HepG2 (cell line): ENCODE measurements around the gene F12. TPM values are rescaled to one million over a fixed set of nuclear protein-coding genes. Genes with fewer than 3 reads are reported as not detected.

Source experiments
- ARNTL ChIP-seq: sonication (generic); formaldehyde crosslinking; IDR thresholded peaks from 2 replicates; pipeline ENCODE4 v1.4.0; 2020; ENCODE audit warnings: mild to moderate bottlenecking, missing genetic modification reagents
- CHCHD3 ChIP-seq: sonication (generic); formaldehyde crosslinking; IDR thresholded peaks from 2 replicates; pipeline ENCODE4 v1.8.0; 2022; ENCODE audit warnings: mild to moderate bottlenecking, missing genetic modification reagents, moderate library complexity
- HHEX ChIP-seq: IDR thresholded peaks from 2 replicates; pipeline ENCODE4 v1.6.1; 2016; ENCODE audit warnings: control low read depth
- HOXA5 ChIP-seq: sonication (generic); formaldehyde crosslinking; IDR thresholded peaks from 2 replicates; pipeline ENCODE4 v1.4.0; 2020; ENCODE audit warnings: missing genetic modification reagents
- KLF15 ChIP-seq: sonication (generic); formaldehyde crosslinking; IDR thresholded peaks from 2 replicates; pipeline ENCODE4 v1.8.1; 2023; ENCODE audit warnings: borderline replicate concordance, mild to moderate bottlenecking, inconsistent platforms, missing genetic modification reagents, mixed read lengths
- LCORL ChIP-seq, 2 experiments: fragments of 450-650 bp in 1 of 2; sonication (generic) in 1 of 2; formaldehyde crosslinking in 1 of 2; IDR thresholded peaks; 2 replicates each; pipeline versions ENCODE4 v1.5.0 to v1.6.1; 2017 to 2020; ENCODE audit warnings: antibody characterized with exemption in 1 of 2, missing genetic modification reagents in 1 of 2
- MIXL1 ChIP-seq: IDR thresholded peaks from 2 replicates; pipeline ENCODE4 v1.6.1; 2016
- NAIF1 ChIP-seq: sonication (generic); formaldehyde crosslinking; IDR thresholded peaks from 2 replicates; pipeline ENCODE4 v1.5.0; 2020; ENCODE audit warnings: mild to moderate bottlenecking, missing genetic modification reagents, borderline replicate concordance
- PHF8 ChIP-seq: sonication (generic); formaldehyde crosslinking; IDR thresholded peaks from 2 replicates; pipeline ENCODE4 v1.5.0; 2020; ENCODE audit warnings: missing genetic modification reagents
- RFX3 ChIP-seq: IDR thresholded peaks from 2 replicates; pipeline ENCODE4 v1.6.1; 2016; ENCODE audit warnings: missing biosample characterization, missing genetic modification reagents
- SCMH1 ChIP-seq: sonication (generic); formaldehyde crosslinking; IDR thresholded peaks from 2 replicates; pipeline ENCODE4 v1.9.0; 2021; ENCODE audit warnings: missing genetic modification reagents, mild to moderate bottlenecking, borderline replicate concordance
- SNRNP70 ChIP-seq: fragments of 200-400 bp; formaldehyde crosslinking; IDR thresholded peaks from 2 replicates; pipeline ENCODE4 v1.6.1; 2017; ENCODE audit warnings: mild to moderate bottlenecking, low read depth, low read length, moderate library complexity
- SYNCRIP ChIP-seq: fragments of 200-400 bp; formaldehyde crosslinking; IDR thresholded peaks from 2 replicates; pipeline ENCODE4 v1.6.1; 2018; ENCODE audit warnings: mild to moderate bottlenecking, low read depth, low read length; ENCODE audit not compliant: insufficient read depth
- TP53 ChIP-seq: sonication (generic); formaldehyde crosslinking; conservative IDR thresholded peaks from 2 replicates; pipeline ENCODE4 v1.4.0; 2020; ENCODE audit warnings: missing genetic modification reagents
- ZIK1 ChIP-seq: sonication (generic); formaldehyde crosslinking; IDR thresholded peaks from 2 replicates; pipeline ENCODE4 v1.5.0; 2020; ENCODE audit warnings: mild to moderate bottlenecking, low read depth, missing genetic modification reagents, borderline replicate concordance
- ZNF224 ChIP-seq: sonication (generic); formaldehyde crosslinking; IDR thresholded peaks from 2 replicates; pipeline ENCODE4 v1.5.0; 2020; ENCODE audit warnings: mild to moderate bottlenecking, missing genetic modification reagents
- ZNF337 ChIP-seq: sonication (generic); formaldehyde crosslinking; IDR thresholded peaks from 2 replicates; pipeline ENCODE4 v1.5.1; 2020; ENCODE audit warnings: missing genetic modification reagents, low read depth, mild to moderate bottlenecking, borderline replicate concordance
- ZNF432 ChIP-seq: sonication (generic); formaldehyde crosslinking; IDR thresholded peaks from 2 replicates; pipeline ENCODE4 v1.5.0; 2020; ENCODE audit warnings: missing genetic modification reagents, mild to moderate bottlenecking, borderline replicate concordance
- polyA plus RNA-seq, 8 experiments: library from polyadenylated mRNA; depleted of rRNA in 3 of 8; stranded (reverse) in 7 of 8; unstranded in 1 of 8; fragments of >200 nt; fragmentation: Illumina TruSeq in 4 of 8; extraction: Trizol in 4 of 8; gene quantifications; 2 replicates each; pipeline versions ENCODE4 v1.2.1 to v1.2.3, GENCODE V29; 2011 to 2016; ENCODE audit warnings: low read depth in 4 of 8, missing spikeins in 1 of 8, mixed read lengths in 1 of 8; ENCODE audit not compliant: insufficient read depth in 1 of 8
- total RNA-seq, 5 experiments: library from RNA; depleted of rRNA; stranded (reverse); fragments of >200 nt; fragmentation: Illumina TruSeq; extraction: Trizol; gene quantifications; 2 replicates each; pipeline ENCODE4 v1.2.3, GENCODE V29; 2016; ENCODE audit warnings: low read depth in 1 of 5
- TF ChIP-seq, protein P1 (sequence below): IDR thresholded peaks from 2 replicates; pipeline ENCODE4 v1.6.1; 2016; ENCODE audit warnings: low read depth, control low read depth
- TF ChIP-seq, protein P2 (sequence below): sonication (generic); formaldehyde crosslinking; IDR thresholded peaks from 2 replicates; pipeline ENCODE4 v1.4.0; 2020; ENCODE audit warnings: missing genetic modification reagents
- TF ChIP-seq, protein P3 (sequence below): sonication (generic); formaldehyde crosslinking; IDR thresholded peaks from 2 replicates; pipeline ENCODE4 v1.8.0; 2022; ENCODE audit warnings: low read depth, missing genetic modification reagents
- TF ChIP-seq, protein P4 (sequence below), 2 experiments: sonication (generic) in 1 of 2; formaldehyde crosslinking in 1 of 2; IDR thresholded peaks; 2 replicates each; pipeline versions ENCODE4 v1.5.1 to v1.6.1; 2011 to 2020; ENCODE audit warnings: borderline replicate concordance in 1 of 2, low read depth in 1 of 2, low read length in 1 of 2, mild to moderate bottlenecking in 1 of 2, missing genetic modification reagents in 1 of 2, moderate library complexity in 1 of 2

F12 gene
- total and polyA plus RNA-seq, 2 of the 13 experiments (the other 11 are each of a cell fraction or from before 2014, with no cell fraction given): 2.5 to 3.0 TPM

DNA sequence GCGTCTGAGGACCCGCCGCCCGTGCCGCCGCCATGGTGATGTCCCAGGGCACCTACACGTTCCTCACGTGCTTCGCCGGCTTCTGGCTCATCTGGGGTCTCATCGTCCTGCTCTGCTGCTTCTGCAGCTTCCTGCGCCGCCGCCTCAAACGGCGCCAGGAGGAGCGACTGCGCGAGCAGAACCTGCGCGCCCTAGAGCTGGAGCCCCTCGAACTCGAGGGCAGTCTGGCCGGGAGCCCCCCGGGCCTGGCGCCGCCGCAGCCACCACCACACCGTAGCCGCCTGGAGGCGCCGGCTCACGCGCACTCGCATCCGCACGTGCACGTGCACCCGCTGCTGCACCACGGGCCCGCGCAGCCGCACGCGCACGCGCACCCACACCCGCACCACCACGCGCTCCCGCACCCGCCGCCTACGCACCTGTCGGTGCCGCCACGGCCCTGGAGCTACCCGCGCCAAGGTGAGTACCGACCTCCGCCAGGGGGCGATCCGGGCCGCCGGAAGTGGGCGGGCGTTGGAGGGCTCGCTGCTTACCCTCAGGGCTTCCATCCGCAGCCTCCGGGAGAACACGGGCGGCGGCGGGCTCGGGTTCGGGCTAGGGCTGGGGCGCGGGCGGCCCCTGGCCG, 45.8 kb upstream of the F12 start (continued):
- TF ChIP-seq ZIK1 (CRISPR knock-in tag) (peak; percentile 87; the same call in 1 of the 2 replicates), ZNF337 (no peak), NAIF1 (CRISPR knock-in tag) (peak; percentile 87; the same call in 1 of the 2 replicates), SYNCRIP (no peak), PHF8 (CRISPR knock-in tag) (peak; percentile 78), ZNF432 (CRISPR knock-in tag) (no peak), SCMH1 (CRISPR knock-in tag) (no peak), HHEX (CRISPR knock-in tag) (no peak), SNRNP70 (no peak), LCORL (IDR thresholded peaks at IDR 0.05) (no peak), LCORL (CRISPR knock-in tag; IDR thresholded peaks at IDR 0.05) (no peak), ZNF224 (CRISPR knock-in tag) (no peak), RFX3 (CRISPR knock-in tag) (no peak), TP53 (CRISPR knock-in tag) (no peak), ARNTL (peak; percentile 47; the same call in 1 of the 2 replicates), KLF15 (CRISPR knock-in tag) (no peak), MIXL1 (CRISPR knock-in tag) (0 out of 2 replicates have a peak, but pooled peaks have one; percentile 30), HOXA5 (no peak), CHCHD3 (CRISPR knock-in tag) (peak; percentile 31; the same call in 1 of the 2 replicates)
- TF ChIP-seq, protein P1, sequence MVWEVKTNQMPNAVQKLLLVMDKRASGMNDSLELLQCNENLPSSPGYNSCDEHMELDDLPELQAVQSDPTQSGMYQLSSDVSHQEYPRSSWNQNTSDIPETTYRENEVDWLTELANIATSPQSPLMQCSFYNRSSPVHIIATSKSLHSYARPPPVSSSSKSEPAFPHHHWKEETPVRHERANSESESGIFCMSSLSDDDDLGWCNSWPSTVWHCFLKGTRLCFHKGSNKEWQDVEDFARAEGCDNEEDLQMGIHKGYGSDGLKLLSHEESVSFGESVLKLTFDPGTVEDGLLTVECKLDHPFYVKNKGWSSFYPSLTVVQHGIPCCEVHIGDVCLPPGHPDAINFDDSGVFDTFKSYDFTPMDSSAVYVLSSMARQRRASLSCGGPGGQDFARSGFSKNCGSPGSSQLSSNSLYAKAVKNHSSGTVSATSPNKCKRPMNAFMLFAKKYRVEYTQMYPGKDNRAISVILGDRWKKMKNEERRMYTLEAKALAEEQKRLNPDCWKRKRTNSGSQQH (CRISPR knock-in tag): peak; percentile 72; the same call in 1 of the 2 replicates
- TF ChIP-seq, protein P2, sequence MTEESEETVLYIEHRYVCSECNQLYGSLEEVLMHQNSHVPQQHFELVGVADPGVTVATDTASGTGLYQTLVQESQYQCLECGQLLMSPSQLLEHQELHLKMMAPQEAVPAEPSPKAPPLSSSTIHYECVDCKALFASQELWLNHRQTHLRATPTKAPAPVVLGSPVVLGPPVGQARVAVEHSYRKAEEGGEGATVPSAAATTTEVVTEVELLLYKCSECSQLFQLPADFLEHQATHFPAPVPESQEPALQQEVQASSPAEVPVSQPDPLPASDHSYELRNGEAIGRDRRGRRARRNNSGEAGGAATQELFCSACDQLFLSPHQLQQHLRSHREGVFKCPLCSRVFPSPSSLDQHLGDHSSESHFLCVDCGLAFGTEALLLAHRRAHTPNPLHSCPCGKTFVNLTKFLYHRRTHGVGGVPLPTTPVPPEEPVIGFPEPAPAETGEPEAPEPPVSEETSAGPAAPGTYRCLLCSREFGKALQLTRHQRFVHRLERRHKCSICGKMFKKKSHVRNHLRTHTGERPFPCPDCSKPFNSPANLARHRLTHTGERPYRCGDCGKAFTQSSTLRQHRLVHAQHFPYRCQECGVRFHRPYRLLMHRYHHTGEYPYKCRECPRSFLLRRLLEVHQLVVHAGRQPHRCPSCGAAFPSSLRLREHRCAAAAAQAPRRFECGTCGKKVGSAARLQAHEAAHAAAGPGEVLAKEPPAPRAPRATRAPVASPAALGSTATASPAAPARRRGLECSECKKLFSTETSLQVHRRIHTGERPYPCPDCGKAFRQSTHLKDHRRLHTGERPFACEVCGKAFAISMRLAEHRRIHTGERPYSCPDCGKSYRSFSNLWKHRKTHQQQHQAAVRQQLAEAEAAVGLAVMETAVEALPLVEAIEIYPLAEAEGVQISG (CRISPR knock-in tag): peak; percentile 81
- TF ChIP-seq, protein P3, sequence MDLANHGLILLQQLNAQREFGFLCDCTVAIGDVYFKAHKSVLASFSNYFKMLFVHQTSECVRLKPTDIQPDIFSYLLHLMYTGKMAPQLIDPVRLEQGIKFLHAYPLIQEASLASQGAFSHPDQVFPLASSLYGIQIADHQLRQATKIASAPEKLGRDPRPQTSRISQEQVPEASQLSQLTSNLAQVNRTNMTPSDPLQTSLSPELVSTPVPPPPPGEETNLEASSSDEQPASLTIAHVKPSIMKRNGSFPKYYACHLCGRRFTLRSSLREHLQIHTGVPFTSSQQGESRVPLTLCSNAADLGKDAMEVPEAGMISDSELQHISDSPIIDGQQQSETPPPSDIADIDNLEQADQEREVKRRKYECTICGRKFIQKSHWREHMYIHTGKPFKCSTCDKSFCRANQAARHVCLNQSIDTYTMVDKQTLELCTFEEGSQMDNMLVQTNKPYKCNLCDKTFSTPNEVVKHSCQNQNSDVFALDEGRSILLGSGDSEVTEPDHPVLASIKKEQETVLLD (CRISPR knock-in tag): peak; percentile 87
- TF ChIP-seq, protein P4, sequence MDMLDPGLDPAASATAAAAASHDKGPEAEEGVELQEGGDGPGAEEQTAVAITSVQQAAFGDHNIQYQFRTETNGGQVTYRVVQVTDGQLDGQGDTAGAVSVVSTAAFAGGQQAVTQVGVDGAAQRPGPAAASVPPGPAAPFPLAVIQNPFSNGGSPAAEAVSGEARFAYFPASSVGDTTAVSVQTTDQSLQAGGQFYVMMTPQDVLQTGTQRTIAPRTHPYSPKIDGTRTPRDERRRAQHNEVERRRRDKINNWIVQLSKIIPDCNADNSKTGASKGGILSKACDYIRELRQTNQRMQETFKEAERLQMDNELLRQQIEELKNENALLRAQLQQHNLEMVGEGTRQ (IDR thresholded peaks at IDR 0.05; ENCODE audit: low read depth, low read length): peak; percentile 16; the same call in 1 of the 2 replicates
- TF ChIP-seq, protein P4 (CRISPR knock-in tag; IDR thresholded peaks at IDR 0.05; ENCODE audit: borderline replicate concordance): no peak
